ENCODE measurements around the gene SPR. TPM values are rescaled to one million over a fixed set of nuclear protein-coding genes. Genes with fewer than 3 reads are reported as not detected.

The SPR gene
- total RNA-seq, 1 donor from 2014 or later = 7.1 TPM

DNA sequence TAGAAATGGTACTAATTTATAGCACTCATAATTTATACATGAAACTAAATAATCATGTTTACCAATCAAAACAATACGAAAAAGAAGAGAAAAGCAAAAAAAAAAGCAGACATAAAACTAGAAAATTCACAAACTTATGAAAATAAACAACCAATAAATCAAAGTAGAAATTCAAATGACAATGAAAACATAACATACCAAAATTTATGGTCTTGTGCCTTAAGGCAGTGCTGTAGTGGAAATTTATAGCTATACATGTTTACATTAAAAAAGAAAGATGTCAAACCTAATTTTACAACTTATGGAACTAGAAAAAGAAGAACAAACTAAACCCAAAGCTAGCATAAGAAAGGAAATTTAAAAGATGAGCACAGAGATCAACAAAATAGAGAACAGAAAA is 16.1 kb upstream of the SPR start:
- Mint-ChIP-seq H3K4me3 (ENCODE audit: unreplicated experiment) (no peak overlapping the region), H3K4me1 (ENCODE audit: unreplicated experiment) (no peaks in the 10 kb centered on the region)

DNA sequence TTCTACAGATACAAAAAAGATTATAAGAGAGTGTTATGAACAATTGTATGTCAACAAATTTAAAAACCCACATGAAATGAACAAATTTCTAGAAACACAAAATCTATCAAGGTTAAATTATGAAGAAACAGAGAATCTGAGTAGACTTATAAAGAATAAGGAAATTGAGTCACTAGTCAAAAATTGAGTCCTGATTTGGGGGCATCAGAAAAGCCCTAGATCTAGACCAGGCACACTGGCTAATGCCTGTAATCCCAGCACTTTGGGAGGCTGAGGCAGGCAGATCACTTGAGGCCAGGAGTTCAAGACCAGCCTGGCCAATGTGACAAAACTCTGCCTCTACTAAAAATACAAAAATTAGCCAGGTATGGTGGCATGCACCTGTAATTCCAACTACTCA is 15.3 kb upstream of the SPR start:
- DNase-seq (ENCODE audit: extremely low spot score, unreplicated experiment) = no peak
- H3K36me3 Mint-ChIP-seq (ENCODE audit: unreplicated experiment) = peaks cover 3% of the 10 kb centered on the region
- no peak overlapping the region for H3K4me3 Mint-ChIP-seq (ENCODE audit: unreplicated experiment)
- TF ChIP-seq, protein P1, sequence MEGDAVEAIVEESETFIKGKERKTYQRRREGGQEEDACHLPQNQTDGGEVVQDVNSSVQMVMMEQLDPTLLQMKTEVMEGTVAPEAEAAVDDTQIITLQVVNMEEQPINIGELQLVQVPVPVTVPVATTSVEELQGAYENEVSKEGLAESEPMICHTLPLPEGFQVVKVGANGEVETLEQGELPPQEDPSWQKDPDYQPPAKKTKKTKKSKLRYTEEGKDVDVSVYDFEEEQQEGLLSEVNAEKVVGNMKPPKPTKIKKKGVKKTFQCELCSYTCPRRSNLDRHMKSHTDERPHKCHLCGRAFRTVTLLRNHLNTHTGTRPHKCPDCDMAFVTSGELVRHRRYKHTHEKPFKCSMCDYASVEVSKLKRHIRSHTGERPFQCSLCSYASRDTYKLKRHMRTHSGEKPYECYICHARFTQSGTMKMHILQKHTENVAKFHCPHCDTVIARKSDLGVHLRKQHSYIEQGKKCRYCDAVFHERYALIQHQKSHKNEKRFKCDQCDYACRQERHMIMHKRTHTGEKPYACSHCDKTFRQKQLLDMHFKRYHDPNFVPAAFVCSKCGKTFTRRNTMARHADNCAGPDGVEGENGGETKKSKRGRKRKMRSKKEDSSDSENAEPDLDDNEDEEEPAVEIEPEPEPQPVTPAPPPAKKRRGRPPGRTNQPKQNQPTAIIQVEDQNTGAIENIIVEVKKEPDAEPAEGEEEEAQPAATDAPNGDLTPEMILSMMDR (IDR thresholded peaks at IDR 0.05) = no peak
- no peak overlapping the region for H3K27ac Mint-ChIP-seq (ENCODE audit: unreplicated experiment)
- H3K27me3 Mint-ChIP-seq (ENCODE audit: unreplicated experiment) = peaks cover 80% of the 10 kb centered on the region
- H3K9me3 Mint-ChIP-seq (ENCODE audit: unreplicated experiment) = peaks cover 9% of the 10 kb centered on the region
- H3K4me1 Mint-ChIP-seq (ENCODE audit: unreplicated experiment) = no peaks in the 10 kb centered on the region

More for the DNA sequence above, 16.1 kb upstream of the SPR start:
- Mint-ChIP-seq H3K27me3 (ENCODE audit: unreplicated experiment) (peaks cover 81% of the 10 kb centered on the region), H3K9me3 (ENCODE audit: unreplicated experiment) (peaks cover 9% of the 10 kb centered on the region), H3K36me3 (ENCODE audit: unreplicated experiment) (peaks cover 3% of the 10 kb centered on the region), H3K27ac (ENCODE audit: unreplicated experiment) (no peak overlapping the region)
- DNase-seq (ENCODE audit: extremely low spot score, unreplicated experiment) = no peak
- TF ChIP-seq, protein P1 (IDR thresholded peaks at IDR 0.05) = no peak

DNA sequence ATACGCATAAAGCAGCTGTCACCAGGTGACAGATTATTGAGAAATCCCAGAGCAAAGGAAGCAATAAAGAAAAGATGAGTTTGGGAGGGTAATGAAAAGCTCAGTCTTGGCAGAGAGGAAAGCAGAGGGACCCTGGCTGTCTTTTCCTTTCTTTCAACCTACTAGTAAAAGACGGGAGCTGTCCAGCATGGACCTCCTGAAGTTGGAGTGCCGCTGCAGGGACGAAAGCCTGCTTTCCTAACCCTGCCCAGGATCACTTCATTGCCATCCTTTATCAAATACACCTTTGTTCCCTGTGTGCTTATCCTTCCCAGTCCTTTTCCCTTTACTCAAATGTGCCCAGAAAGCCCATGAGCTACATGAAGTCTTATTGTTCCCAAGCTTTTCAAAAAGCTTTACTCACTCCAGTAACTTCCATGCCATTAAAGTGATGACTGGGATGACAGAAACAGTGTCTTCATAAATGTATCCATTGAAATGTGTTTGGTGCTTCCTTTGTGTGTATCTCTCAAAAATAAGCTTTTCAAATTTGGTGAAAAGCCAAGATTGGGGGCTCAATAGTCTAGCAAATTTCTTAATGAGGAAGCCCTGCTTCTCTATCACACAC is 3.7 kb upstream of the SPR start:
- Mint-ChIP-seq H3K4me1 (ENCODE audit: unreplicated experiment) (peaks cover 10% of the 10 kb centered on the region), H3K4me3 (ENCODE audit: unreplicated experiment) (no peak overlapping the region)
- TF ChIP-seq, protein P1 (IDR thresholded peaks at IDR 0.05) = no peak

DNA sequence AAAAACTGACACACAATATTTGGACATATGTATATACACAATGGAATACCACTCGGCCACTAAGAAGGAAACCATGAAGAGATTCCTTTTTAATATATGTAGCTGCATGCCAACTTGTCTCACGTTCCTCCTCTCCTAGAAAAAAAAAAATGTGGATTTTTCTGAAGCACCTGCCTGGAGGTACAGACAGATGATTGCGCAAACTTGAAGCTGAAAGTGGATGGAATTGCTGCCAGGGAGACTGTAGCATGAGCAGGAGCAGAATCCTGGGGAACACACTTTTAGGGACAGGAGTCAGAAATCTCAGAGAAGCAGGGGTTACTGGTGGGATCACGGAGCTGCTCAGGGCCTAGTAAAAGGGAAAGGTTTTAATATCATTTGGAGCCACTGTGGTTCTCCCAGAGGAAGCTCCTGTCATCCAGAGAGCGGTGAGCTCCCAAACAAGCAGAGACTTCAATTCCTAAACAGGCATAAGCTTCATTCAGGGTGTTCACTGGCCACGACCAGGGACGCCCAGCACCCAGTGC is 640 bp upstream of the SPR start:
- Mint-ChIP-seq H3K27me3 (ENCODE audit: unreplicated experiment) (peaks cover 22% of the 10 kb centered on the region), H3K27ac (ENCODE audit: unreplicated experiment) (no peak overlapping the region)

More for the DNA sequence above, 3.7 kb upstream of the SPR start:
- H3K27ac Mint-ChIP-seq (ENCODE audit: unreplicated experiment) = no peak overlapping the region
- H3K27me3 Mint-ChIP-seq (ENCODE audit: unreplicated experiment) = peaks cover 35% of the 10 kb centered on the region
- no peaks in the 10 kb centered on the region for H3K9me3 Mint-ChIP-seq (ENCODE audit: unreplicated experiment)
- no peak for DNase-seq (ENCODE audit: extremely low spot score, unreplicated experiment)
- no peaks in the 10 kb centered on the region for H3K36me3 Mint-ChIP-seq (ENCODE audit: unreplicated experiment)

More for the DNA sequence above, 640 bp upstream of the SPR start:
- peak overlapping the region; percentile 73 for H3K4me3 Mint-ChIP-seq (ENCODE audit: unreplicated experiment)
- H3K36me3 Mint-ChIP-seq (ENCODE audit: unreplicated experiment) = peaks cover under 1% of the 10 kb centered on the region
- DNase-seq (ENCODE audit: extremely low spot score, unreplicated experiment) = no peak
- H3K9me3 Mint-ChIP-seq (ENCODE audit: unreplicated experiment) = no peaks in the 10 kb centered on the region
- H3K4me1 Mint-ChIP-seq (ENCODE audit: unreplicated experiment) = peaks cover 10% of the 10 kb centered on the region
- TF ChIP-seq, protein P1 (IDR thresholded peaks at IDR 0.05) = no peak
